GM19324 (cell line): ENCODE measurements around the gene PRSS12.
A peak's percentile ranks its signal among the peaks of the same experiment; 100 is the strongest.
"Not testable (repeated sequence)": the region's sequence is repeated elsewhere in the genome, so short reads cannot be mapped to it uniquely, and the experiment has no call there.

Experiments used
- ATAC-seq: cut with Tn5 transposase; IDR thresholded peaks from one replicate; pipeline ENCODE4 v1.9.1; 2021; ENCODE audit warnings: mild to moderate bottlenecking, moderate library complexity; ENCODE audit not compliant: unreplicated experiment, low FRiP score

Gene PRSS12

DNA sequence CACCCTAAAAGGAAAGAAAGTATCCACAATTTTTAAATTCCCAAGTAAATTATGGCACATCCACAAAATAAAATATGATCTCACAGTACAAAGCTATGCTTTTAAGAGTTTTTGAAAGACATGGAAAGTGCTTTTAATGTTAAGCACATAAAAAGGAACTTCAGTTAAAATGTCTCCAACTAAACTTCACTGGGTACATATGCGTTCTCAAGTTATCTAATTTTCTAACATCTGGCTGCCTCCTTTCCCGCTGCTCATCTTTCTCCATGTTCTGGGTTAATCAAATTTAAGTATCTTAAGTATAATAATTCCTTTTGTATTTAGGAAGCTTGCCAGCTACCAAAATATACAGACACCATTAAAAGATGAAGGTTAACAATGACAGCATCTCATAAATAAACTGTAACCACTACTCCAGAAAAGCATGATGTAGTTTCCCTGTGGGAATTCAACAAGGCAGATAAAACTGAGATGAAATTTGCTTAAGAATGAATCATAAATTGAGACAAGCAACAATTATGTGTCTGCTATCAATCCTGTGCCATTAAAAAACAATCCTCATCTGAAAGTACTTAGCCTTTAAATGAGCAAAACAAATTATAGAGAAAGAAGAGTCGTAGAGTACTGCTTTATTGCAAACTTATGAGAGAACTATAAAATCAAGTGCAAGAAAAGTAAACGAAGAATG is 25.1 kb downstream of the PRSS12 start:
- no peak for ATAC-seq

DNA sequence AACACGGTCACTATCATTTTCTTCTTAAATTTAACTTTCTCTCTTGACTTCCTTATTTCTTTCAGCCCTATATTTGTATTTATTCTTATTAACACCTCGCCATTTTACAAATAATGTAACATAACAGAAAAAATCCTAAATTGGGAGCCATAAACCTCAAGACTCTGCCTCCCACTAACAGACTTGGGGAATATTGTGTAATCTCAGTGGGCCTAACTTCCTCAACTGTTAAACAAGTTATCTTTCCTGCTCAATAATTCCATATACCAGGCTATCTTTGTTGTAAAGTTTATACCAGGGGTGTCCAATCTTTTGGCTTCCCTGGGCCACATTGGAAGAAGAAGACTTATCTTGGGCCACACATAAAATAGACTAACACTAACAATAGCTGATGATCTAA is 26.2 kb downstream of the PRSS12 start:
- ATAC-seq, result no peak

DNA sequence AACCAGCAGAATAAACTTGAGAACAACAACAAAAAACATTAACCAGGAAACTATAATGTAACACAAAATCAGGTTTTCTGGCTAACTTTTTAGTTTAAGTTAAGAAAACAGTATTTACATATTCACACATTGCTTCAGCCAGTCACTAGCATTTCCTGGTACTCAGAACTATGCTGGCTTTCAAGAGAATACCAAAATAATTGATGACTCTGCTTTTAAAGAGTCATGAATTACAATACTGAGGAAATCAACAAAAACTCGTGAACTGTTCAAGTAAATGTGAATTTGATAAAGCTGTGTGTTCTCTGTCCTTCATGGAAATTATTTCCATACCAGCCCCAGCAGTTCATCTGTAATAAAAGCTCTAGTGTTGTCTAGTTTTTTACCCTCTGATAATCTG is 27.4 kb downstream of the PRSS12 start:
- no peak for ATAC-seq

DNA sequence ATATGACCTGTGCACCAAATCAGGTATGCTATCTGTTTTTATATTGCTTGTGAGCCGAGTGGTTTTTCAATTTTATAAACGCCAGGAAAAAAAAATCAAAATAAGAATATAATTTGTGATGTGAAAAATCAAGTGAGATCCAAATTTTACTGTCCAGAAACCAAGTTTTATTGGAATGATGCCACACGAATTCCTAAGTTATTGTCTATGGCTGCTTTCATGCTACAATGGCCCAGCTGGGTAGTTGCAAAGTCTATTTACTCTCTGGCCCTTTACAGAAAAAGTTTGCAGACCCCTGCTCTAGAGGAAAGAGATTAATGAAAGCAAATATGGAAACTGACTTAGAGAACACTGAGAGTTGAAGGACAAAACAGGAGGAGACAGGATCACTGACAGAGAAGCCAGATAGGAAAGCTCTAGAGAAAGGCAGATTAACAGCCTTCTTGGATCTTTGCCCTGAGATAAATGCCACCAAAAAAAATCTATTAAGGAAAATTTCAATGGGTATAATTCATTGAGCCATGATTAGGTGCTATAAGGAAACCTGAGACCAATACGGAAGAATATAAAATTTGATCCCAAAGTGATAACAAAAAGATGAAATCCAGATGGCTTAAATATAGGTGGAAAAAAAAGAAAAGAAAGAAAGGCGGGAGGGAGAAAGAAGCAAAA is 29.8 kb downstream of the PRSS12 start:
- no peak for ATAC-seq

DNA sequence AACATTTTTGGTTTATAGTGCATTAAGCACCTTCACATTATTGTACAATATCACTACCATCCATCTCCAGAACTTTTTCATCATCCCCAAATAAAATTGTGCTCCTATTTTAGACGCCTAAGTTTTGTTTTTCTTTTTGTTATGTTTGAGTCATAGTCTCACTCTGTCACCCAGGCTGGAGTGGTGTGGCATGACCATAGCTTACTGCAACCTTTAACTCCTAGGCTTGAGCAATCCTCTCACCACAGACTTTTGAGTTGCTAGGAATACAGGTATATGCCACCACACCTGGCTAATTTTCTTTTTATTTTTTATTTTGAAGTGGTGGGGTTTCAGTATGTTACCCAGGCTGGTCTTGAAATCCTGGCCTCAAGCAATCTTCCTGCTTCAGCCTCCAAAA is 33.9 kb downstream of the PRSS12 start:
- ATAC-seq, result no peak

DNA sequence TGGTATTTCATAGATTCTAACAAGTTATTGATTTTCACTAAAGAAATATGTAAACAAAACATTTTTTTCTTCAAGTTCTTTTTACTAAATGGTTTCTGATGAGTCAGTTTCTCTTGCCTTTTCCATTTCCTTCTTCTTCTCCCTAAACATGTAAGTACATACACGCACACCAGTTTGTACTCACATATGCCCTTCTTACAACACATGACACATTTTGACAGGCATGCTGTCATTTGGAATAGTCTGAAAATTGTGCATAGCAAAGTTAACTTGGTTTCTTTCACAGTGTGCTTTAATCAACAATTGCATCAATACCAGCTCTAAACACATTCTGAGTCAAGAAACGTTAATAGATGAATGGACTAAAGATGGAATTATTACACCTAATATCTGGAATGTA is 35.1 kb downstream of the PRSS12 start:
- no peak for ATAC-seq

DNA sequence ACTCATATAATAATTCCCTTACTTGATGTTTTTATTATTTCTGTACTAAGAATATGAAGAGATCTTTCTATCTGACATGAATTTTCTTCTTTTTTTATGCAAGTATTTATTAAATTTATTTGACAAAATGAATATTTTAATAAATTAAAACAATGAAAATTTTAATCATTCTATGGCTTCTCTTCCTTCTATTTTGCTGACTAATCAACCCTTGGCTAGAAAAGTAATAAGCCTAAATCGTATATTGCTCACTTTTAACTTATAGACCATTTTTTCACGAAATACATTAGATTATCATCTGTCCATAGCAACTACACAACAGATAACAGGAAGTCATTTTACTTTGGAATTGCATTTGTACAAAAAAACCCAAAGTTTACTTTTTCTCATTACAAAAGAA is 38.6 kb downstream of the PRSS12 start:
- ATAC-seq, result no peak

DNA sequence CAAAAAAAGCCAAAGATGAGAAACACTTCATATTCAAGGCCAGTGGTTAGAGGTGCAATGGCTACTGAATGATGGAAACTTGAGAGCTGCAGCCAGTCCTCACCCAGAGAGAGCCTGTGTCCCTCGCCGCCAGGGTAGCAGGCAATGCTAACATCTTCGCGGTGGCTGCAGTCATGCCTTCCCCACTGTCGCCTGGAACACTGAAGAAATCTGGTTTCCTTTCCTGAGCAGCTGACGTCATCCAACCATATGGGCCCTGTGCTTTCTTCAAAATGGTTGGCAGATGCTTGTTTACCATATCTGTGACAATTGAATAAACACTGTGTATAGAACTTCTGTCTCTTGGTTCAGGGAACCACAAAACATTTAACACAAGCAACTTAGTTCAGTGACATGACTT is 39.7 kb downstream of the PRSS12 start:
- no peak for ATAC-seq

DNA sequence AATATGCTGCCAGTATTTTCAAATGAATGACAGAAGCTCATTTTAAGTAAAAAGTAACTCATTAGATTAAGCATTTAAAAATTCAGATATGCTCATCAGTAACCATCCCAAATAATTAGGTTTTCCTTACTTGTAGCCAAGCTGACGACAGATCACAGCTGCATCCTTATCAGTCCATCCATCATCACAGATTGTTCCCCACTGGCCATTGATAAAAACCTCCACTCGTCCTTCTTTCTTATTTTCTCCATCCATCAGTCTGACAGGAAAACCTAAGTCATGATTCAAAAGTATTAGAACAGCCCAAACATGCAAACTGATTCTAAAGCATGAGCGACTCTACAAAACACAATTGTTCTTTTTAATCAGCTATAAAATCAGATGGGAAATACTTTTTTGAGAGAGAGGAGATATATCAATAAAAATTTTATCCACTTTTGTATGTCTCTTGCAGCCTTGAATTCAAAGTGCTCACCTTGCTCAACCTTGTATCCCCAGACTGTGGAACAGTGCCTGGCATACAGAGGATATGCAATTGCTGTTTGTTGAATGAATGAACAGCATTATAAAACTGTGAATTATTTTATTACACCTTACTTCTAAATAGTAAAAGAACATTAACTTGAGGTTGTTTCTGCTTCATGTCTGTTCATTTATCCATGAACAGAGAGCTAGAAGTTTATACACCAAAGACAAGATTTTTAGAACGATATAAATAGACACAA is 44.3 kb downstream of the PRSS12 start:
- no peak for ATAC-seq

DNA sequence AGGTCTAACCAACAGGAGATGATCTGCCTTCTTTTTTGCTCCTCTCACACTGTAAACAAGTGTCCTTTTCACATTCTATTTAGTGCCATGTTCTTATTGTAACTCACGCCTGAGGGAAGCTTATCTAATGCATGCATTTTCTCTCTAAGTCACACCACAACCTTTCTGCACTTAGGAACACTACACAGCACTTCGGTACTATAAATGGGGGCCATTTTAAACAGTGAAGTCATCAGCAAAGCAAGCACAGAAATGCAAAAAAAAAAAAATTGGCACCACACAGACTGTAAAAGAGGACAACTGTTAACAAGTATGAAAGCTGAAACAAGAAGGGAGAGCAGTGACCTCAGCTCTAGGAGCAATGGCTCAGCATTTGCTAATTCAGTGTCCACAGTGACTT is 45.2 kb downstream of the PRSS12 start:
- ATAC-seq, result no peak

DNA sequence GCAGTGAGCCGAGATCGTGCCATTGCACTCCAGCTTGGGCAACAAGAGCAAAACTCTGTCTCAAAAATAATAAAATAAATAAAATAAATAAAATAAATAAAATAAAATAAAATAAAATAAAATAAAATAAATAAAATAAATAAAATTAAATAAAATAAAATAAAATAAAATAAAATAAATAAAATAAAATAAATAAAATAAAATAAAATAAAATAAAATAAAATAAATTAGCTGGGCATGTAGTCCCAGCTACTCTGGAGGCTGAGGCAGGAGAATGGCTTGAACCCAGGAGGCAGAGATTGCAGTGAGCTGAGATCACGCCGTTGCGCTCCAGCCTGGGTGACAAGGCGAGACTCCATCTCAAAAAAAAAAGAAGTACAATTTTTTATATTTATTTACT is 53.2 kb downstream of the PRSS12 start:
- ATAC-seq, result not testable (repeated sequence)

DNA sequence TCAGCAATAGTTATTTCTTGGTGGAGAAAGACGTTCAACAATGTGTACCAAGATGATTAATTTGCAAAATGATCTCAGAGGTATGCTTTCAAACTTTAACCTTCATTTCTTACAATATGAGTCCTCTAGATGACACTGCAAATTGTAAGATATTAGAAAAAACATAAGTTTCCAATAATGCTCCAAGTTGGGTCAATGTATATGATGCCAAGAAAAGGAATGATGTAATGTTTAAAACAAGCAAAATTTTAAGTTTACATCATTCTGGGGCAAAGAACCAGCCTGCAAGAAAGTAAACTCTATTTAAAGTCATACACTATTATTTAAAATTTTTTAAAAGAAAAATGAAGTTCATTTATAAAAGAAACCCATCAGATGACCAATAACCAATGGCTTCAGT is 56.1 kb downstream of the PRSS12 start:
- ATAC-seq, result no peak

DNA sequence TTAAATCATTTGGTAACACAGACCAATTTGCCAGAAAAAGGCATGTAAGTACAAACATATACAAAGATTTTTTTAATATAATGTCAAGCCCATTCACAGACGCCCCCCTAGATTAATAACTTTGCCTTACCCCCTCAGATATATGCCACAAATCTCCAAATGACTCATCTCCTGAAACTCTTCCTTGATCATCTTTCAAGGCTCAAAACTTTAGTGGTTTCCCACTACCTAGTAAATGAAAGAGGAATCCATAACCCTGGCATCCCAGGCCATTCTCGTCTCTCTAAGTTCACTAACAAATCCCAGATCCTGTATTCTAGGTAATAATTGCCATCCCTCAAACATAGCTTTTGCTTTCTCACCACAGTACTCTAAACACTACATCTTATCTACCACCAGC is 61.9 kb downstream of the PRSS12 start:
- no peak for ATAC-seq

DNA sequence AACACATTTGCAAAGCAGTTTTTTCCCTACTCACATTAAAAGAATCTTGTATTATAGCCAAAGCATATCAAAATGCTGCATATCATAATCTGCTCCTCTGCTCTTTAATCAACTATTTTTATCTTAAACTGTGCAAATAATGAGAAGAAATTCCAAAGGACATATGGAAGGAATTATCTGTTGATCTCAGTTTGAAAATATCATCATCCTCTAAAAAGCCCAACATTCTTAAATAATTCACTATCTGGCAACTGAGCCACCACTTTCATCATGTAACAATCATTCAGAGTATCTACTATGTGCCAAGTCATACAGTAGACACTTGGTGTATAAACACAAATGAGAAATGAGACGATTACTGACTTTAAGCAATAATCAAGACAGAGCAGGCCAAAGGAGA is 63.0 kb downstream of the PRSS12 start:
- no peak for ATAC-seq

DNA sequence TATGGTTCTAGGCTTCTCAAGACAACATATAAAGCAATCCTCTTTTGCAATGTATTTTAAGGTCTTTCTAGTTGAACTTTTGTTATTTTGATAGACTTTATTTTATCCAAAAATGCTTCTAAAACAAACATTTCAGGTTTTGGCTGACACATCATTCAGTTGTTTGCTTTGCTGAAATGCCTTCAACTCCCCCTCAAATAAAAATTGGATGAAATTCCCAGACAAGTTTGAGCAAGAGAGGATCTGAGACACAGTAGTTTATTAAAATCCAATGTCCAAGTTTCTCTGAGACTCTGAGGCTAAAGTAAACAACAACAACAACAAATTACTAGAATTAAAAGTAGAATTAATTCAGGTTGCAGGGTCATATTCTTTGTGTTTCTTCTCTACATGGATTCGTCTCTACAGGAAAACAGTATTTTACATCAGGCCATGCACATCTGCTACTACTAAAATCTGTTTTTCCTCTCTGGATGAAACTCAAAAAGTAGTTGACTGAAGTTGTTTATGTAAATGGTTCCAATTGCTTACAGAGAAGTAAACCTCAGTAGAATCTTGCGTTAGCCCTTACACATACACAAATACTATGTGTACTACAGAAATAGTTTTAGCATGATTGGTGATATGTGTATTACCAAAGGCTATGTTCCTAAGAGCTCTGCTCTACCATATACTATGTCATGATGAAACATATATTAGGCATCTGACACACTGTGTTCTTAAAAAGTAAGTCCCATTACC is 64.9 kb downstream of the PRSS12 start:
- no peak for ATAC-seq

DNA sequence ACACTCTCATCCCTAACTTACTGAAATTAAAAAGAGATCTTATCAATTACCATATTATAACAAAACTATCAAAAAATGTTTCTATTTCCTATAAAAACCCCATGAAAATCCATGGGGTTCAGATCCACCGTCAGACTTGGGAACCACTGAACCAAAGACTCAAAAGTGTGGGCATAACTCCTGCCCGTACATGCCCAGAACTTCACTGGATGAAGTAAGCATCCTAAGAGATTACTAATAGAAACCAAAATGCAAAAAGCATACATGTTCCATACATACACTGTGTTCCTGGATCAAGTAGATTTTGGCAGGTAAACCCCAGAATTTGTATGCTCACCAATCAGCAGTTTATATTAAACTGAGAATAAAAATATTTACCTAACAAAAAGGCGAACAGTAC is 66.1 kb downstream of the PRSS12 start:
- ATAC-seq, result no peak

DNA sequence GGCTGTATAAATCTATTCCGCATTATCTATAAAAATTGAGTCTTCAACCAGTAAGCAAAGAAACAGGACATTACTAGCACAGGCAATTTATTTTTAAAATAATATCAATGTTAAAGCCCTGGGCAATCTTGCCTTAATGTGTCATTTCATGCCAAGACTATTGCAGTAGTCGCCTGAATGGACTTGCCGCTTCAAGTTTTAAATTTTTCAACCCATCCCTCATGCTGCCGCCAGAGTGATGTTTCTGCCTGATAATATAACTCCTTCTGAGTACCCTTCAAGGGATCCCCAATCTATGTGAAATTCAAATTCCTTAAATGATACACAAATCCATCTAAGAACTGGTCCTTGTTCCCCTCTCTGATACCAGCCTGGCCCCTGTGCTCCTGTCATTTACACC is 66.9 kb downstream of the PRSS12 start:
- no peak for ATAC-seq

DNA sequence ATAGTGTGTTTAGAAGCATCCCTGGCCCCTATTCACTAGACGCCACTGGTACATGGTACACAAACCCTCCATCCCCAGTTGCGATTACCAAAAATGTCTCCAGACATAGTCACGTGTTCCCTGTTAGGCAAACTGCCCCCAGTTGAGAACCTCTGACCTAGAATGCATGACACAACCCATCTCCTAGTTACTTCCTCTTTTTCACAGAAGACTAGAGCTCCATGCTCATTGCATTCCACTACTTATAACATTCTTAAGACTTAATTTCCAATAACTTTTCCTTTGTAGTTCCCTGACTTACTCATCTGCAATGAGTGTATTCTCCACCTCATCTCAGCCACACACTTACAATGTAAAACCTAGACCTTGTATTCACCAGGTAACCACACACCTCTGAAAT is 68.6 kb downstream of the PRSS12 start:
- peak; percentile 66 for ATAC-seq

DNA sequence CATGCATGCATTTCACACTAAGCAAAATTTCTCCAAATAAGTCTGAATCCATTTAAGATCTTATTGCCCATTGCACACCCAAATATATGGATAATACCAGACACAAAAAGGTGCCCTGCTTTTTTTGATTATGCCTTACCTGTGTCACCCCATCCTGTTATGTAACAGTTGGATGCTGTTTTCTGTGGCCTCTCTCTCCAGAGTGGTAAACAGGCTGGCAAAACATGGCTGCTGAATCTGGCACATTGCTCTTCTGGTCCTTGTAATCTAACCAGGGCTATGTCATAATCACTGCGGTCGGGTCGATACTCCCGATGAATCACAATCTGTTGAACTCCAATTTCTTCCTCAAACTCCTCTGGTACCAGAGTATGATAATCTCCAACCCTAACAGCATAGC is 70.1 kb downstream of the PRSS12 start:
- ATAC-seq, result no peak

DNA sequence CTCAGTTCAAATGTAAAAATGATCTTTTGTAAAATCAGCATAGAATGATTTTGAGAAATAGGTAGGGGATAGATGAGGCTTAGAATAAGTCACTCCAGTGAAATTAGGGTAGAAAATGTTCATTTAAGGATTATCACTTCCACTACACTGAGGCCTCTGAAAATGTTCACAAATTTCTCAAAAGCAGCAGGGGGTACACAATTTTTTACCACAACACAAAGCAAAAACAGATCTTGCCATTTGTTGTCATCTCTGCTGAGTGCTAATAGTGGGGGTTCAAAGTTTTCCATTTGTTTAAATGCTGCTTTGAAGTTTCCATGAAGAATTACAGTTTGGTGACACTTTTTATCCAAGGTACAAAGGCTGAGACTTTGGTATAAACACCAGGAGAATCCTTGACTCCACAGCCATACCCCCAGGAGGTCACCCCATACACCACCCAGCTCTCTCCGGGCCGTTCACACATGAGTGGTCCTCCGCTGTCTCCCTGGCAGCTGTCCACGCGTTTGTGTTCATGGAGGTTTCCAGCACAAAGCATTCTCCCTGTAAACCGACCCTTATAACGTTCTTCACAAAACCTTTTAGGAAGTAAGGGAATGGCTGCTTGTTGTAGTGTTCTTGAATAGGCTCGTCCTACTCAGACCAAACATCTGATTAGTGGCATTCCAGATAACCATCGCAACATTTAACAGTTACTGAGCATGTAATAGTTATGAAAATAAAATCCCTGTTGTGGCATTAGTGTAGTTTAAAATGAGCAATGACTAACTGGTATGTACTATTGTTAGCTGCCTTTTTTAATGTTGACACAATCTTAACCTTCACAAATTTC is 71.0 kb downstream of the PRSS12 start:
- no peak for ATAC-seq
